Kidney (tissue), 14 donors: ENCODE results near the gene TMEM236. TPM values are rescaled to one million over a fixed set of nuclear protein-coding genes. Genes with fewer than 3 reads are reported as not detected.

Source experiments
- DNase-seq, 5 donors: peaks; one replicate each; pipeline ENCODE4 v3.0.0-alpha.2; 2013 to 2020
- FAIRE-seq: peaks from 2 replicates; lab custom pipeline; 2012; peaks lifted over from hg19 to GRCh38; lab: Jason Lieb, UNC
- H3K27ac ChIP-seq, 2 donors: one replicate each; pipeline ENCODE4 v1.7.0; 2013; ENCODE audit warnings: low read depth in 2 of 2, low read length in 2 of 2, inconsistent platforms in 1 of 2
- H3K27me3 ChIP-seq: one replicate; pipeline ENCODE4 v1.7.1; 2013; ENCODE audit warnings: low read length, inconsistent platforms; ENCODE audit not compliant: control insufficient read depth, insufficient read depth
- H3K36me3 ChIP-seq, 3 donors: one replicate each; pipeline versions ENCODE4 v1.7.0 to v1.7.1; 2013; ENCODE audit warnings: low read length in 3 of 3, control low read depth in 1 of 3, inconsistent platforms in 1 of 3; ENCODE audit not compliant: insufficient read depth in 3 of 3, control insufficient read depth in 2 of 3
- H3K4me1 ChIP-seq, 3 donors: one replicate each; pipeline versions ENCODE4 v1.7.0 to v1.7.1; 2013; ENCODE audit warnings: low read length in 3 of 3, inconsistent platforms in 1 of 3, low read depth in 1 of 3; ENCODE audit not compliant: control insufficient read depth in 2 of 3, insufficient read depth in 2 of 3
- H3K4me3 ChIP-seq, 3 donors: one replicate each; pipeline versions ENCODE4 v1.7.0 to v1.8.1; 2013; ENCODE audit warnings: low read length in 3 of 3, control low read depth in 1 of 3, inconsistent platforms in 1 of 3
- H3K9ac ChIP-seq, 3 donors: one replicate each; pipeline versions ENCODE4 v1.7.0 to v1.7.1; 2013; ENCODE audit warnings: low read length in 3 of 3, control low read depth in 1 of 3, inconsistent platforms in 1 of 3
- H3K9me3 ChIP-seq, 3 donors: one replicate each; pipeline versions ENCODE4 v1.7.0 to v1.7.1; 2013; ENCODE audit warnings: low read length in 3 of 3, control low read depth in 1 of 3, inconsistent platforms in 1 of 3; ENCODE audit not compliant: control insufficient read depth in 2 of 3, insufficient read depth in 1 of 3
- intact Hi-C: fragments of 100-400 bp; cut with DNase I; formaldehyde crosslinking; loops from one replicate; pipeline ENCODE4 v1.11.1; 2022
- polyA plus RNA-seq: library from polyadenylated mRNA; stranded (reverse); fragments of 350-450 nt; fragmentation: Illumina TruSeq; extraction: RNeasy Lipid Tissue Mini Kit (QIAGEN cat#74804); gene quantifications from one replicate; pipeline ENCODE4 v1.2.3, GENCODE V29; 2014; ENCODE audit warnings: low read depth, low replicate concordance; ENCODE audit not compliant: insufficient read depth
- total RNA-seq: library from RNA; stranded (reverse); fragmentation: NEBNext Ultra II Directional; extraction: Animal tissue kit (Norgen Biotek cat#: 25700); gene quantifications from one replicate; pipeline ENCODE4 v1.2.1, GENCODE V29; 2021
- TF ChIP-seq, protein P1 (sequence below): IDR thresholded peaks from 3 replicates; pipeline ENCODE4 v1.5.1; 2012; ENCODE audit warnings: mild to moderate bottlenecking, moderate library complexity, borderline replicate concordance; ENCODE audit not compliant: insufficient read depth; ENCODE audit errors: extremely low read depth
- donor health status: control.
- donor health status: control.
- donor health status: control.
- donor health status: control.
- donor health status: control.
- donor health status: DM: yes; HTN: yes; CAD: no.
- donor health status: Normal renal cell carcinoma (clear cell type).

Gene TMEM236
- total and polyA plus RNA-seq, 2 donors from 2014 or later: 0.09 to 1.9 TPM

DNA sequence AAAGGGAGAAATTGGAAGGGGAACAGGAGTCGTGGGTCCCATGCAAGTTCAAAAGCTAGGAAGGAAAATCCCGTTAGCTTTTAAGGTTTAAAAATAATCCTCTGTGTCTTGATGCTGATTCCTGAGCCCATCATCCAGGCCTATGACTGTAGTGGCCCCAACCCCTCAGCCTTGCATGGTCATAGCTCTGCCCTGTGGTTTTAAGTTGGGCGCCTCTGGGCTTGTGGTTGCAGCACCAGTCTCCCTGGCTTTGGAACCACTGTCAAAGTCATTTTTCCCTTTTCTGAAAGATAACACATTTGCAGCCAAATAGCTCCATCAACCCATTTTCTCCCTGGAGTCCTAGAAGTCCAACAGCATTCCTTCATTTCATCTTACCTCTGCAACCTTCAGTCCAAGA lies 13.6 kb downstream of the TMEM236 start:
- no peaks in the 10 kb centered on the region for H3K9me3 ChIP-seq
- no peak overlapping the region for H3K4me3 ChIP-seq
- FAIRE-seq (no peak), DNase-seq (no peak)
- no peaks in the 10 kb centered on the region for H3K27me3 ChIP-seq
- TF ChIP-seq, protein P1, sequence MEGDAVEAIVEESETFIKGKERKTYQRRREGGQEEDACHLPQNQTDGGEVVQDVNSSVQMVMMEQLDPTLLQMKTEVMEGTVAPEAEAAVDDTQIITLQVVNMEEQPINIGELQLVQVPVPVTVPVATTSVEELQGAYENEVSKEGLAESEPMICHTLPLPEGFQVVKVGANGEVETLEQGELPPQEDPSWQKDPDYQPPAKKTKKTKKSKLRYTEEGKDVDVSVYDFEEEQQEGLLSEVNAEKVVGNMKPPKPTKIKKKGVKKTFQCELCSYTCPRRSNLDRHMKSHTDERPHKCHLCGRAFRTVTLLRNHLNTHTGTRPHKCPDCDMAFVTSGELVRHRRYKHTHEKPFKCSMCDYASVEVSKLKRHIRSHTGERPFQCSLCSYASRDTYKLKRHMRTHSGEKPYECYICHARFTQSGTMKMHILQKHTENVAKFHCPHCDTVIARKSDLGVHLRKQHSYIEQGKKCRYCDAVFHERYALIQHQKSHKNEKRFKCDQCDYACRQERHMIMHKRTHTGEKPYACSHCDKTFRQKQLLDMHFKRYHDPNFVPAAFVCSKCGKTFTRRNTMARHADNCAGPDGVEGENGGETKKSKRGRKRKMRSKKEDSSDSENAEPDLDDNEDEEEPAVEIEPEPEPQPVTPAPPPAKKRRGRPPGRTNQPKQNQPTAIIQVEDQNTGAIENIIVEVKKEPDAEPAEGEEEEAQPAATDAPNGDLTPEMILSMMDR: no peak
- H3K27ac ChIP-seq: no peak overlapping the region
- intact Hi-C loops: no loop called here
- no peaks in the 10 kb centered on the region for H3K36me3 ChIP-seq
- no peaks in the 10 kb centered on the region for H3K4me1 ChIP-seq
- H3K9ac ChIP-seq: no peak overlapping the region

DNA sequence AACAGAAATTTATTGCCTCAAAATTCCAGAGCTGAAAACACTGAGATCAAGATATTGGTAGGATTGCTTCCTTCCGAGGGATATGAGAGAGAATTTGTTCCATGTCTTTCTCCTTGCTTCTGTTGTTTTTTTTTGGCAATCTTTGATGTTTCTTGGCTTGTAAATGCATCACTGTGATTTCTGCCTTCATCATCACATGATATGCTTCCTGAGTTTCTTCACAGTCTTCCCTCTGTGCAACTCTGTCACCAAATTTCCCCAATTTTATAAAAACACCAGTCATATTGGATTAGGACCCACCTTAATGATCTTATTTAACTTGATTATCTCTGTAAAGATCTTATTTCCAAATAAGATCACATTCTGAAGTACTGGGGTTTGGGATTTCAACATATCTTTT lies 14.7 kb downstream of the TMEM236 start:
- no peaks in the 10 kb centered on the region for H3K27me3 ChIP-seq
- FAIRE-seq: no peak

DNA sequence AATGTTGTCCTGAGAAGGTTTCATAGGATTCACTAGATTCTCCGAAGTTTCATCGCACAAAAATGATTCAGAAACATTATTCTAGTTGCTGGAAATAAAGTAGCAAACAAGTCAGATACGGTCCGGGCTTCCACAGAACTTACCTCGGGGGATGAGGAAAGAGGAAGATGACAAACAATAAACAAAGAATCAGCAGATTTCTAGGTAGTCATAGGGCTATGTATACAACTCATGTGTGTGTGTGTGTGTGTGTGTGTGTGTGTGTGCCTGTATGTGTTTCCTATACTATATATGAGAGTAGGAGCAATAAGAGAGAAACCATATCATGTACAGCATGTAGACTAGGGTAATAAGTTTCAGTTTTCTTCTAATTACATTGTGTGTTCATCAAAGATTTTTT lies 16.5 kb downstream of the TMEM236 start:
- Histone ChIP-seq H3K4me1 (no peaks in the 10 kb centered on the region), H3K9me3 (no peaks in the 10 kb centered on the region), H3K27me3 (no peaks in the 10 kb centered on the region), H3K36me3 (no peaks in the 10 kb centered on the region), H3K27ac (no peak overlapping the region), H3K4me3 (no peak overlapping the region), H3K9ac (no peak overlapping the region)
- DNase-seq (no peak), FAIRE-seq (no peak)
- TF ChIP-seq, protein P1: no peak
- intact Hi-C loops: no loop called here

More for the DNA sequence above, 14.7 kb downstream of the TMEM236 start:
- H3K4me3 ChIP-seq: no peak overlapping the region
- no peak overlapping the region for H3K27ac ChIP-seq
- no peak overlapping the region for H3K9ac ChIP-seq
- no peaks in the 10 kb centered on the region for H3K36me3 ChIP-seq
- no peak for DNase-seq
- no peaks in the 10 kb centered on the region for H3K9me3 ChIP-seq
- TF ChIP-seq, protein P1: no peak
- no peaks in the 10 kb centered on the region for H3K4me1 ChIP-seq
- intact Hi-C loops: no loop called here

DNA sequence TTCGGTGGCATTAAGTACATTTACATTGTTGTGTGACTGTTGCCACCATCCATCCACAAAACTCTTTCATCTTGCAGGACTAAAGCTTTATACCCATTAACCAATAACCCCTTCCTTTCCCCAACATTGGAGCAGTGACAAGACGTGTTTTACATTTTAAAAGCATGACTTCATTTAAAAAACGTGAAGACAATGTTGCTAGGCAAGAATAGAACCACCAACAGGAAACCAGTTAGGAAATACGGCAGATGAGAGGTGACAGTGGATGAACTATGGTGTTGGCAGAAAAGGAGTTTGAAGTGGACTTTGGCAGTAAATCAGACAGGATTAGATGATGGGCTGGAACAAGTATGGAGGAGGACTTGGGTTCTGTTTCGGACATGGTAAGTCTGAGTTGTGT lies 17.0 kb downstream of the TMEM236 start:
- Histone ChIP-seq H3K4me3 (no peak overlapping the region), H3K27ac (no peak overlapping the region), H3K4me1 (no peaks in the 10 kb centered on the region), H3K36me3 (no peaks in the 10 kb centered on the region), H3K9me3 (no peaks in the 10 kb centered on the region), H3K9ac (no peak overlapping the region), H3K27me3 (no peaks in the 10 kb centered on the region)
- intact Hi-C loops: no loop called here
- no peak for DNase-seq
- TF ChIP-seq, protein P1: no peak
- FAIRE-seq: no peak
